Hepatocyte (in vitro differentiated cells): Measurements from ENCODE around the gene PKP3. TPM values are rescaled to one million over a fixed set of nuclear protein-coding genes. Genes with fewer than 3 reads are reported as not detected.

Source experiments
- DNase-seq: peaks from one replicate; pipeline ENCODE4 v3.0.0-alpha.2; 2016; ENCODE audit warnings: low spot score
- H2AFZ ChIP-seq: fragments of 200-600 bp; sonication (generic); 2 replicates; pipeline ENCODE4 v1.6.0; 2016; ENCODE audit warnings: antibody characterized with exemption, mild to moderate bottlenecking
- H3K27ac ChIP-seq: fragments of 200-600 bp; sonication (generic); 2 replicates; pipeline ENCODE4 v1.5.1; 2016; ENCODE audit warnings: mild to moderate bottlenecking
- H3K27me3 ChIP-seq: fragments of 200-600 bp; sonication (generic); 2 replicates; pipeline ENCODE4 v1.6.1; 2016
- H3K36me3 ChIP-seq: fragments of 200-600 bp; sonication (generic); replicated peaks from 2 replicates; pipeline ENCODE4 v1.5.1; 2016; ENCODE audit warnings: low read depth; ENCODE audit not compliant: insufficient read depth
- H3K4me1 ChIP-seq: fragments of 200-600 bp; sonication (generic); 2 replicates; pipeline ENCODE4 v1.5.1; 2016; ENCODE audit warnings: mild to moderate bottlenecking, moderate library complexity; ENCODE audit not compliant: insufficient read depth
- H3K4me2 ChIP-seq: fragments of 200-600 bp; sonication (generic); 2 replicates; pipeline ENCODE4 v1.6.0; 2016
- H3K4me3 ChIP-seq: fragments of 200-600 bp; sonication (generic); 2 replicates; pipeline ENCODE4 v1.5.1; 2016; ENCODE audit warnings: mild to moderate bottlenecking
- H3K79me2 ChIP-seq: fragments of 200-600 bp; sonication (generic); 2 replicates; pipeline ENCODE4 v1.6.0; 2017; ENCODE audit warnings: mild to moderate bottlenecking
- H3K9me2 ChIP-seq: fragments of 200-600 bp; sonication (generic); replicated peaks from 2 replicates; pipeline ENCODE4 v1.6.0; 2017; ENCODE audit warnings: mild to moderate bottlenecking; ENCODE audit not compliant: insufficient read depth
- H3K9me3 ChIP-seq: fragments of 200-600 bp; sonication (generic); 2 replicates; pipeline ENCODE4 v1.5.1; 2016; ENCODE audit warnings: low read depth, mild to moderate bottlenecking
- H4K20me1 ChIP-seq: fragments of 200-600 bp; sonication (generic); 2 replicates; pipeline ENCODE4 v1.6.0; 2016; ENCODE audit warnings: mild to moderate bottlenecking; ENCODE audit not compliant: insufficient read depth, poor library complexity, severe bottlenecking
- EZH2 ChIP-seq: fragments of 200-600 bp; sonication (generic); IDR thresholded peaks from 2 replicates; pipeline ENCODE4 v1.6.1; 2016; ENCODE audit warnings: antibody characterized with exemption, mild to moderate bottlenecking, borderline replicate concordance
- EZH2phosphoT487 ChIP-seq: fragments of 200-600 bp; sonication (generic); IDR thresholded peaks from one replicate; pipeline ENCODE4 v1.6.1; 2018; ENCODE audit warnings: antibody characterized with exemption, mild to moderate bottlenecking, low read depth, moderate library complexity; ENCODE audit not compliant: unreplicated experiment, severe bottlenecking
- WGBS: methylation state at CpG from one replicate; pipeline ENCODE4 v1.1.6; 2016; ENCODE audit warnings: low lambda C conversion rate; ENCODE audit errors: missing lambda C conversion rate; 5-methylcytosine and 5-hydroxymethylcytosine counted together
- polyA plus RNA-seq: library from polyadenylated mRNA; unstranded; fragments of >200 nt; fragmentation: Nextera tagmentation; extraction: Ambion mirVana; gene quantifications from 2 replicates; pipeline ENCODE4 v1.2.1, GENCODE V29; 2016
- total RNA-seq: library from RNA; depleted of rRNA; stranded (reverse); fragments of >200 nt; gene quantifications from 2 replicates; pipeline ENCODE4 v1.2.3, GENCODE V29; 2014
- TF ChIP-seq, protein P1 (sequence below): fragments of 200-600 bp; sonication (generic); IDR thresholded peaks from 2 replicates; pipeline ENCODE4 v1.5.1; 2016; ENCODE audit warnings: antibody characterized with exemption, mild to moderate bottlenecking; ENCODE audit not compliant: poor library complexity

PKP3 gene
- total and polyA plus RNA-seq, 2 experiments from 2014 or later = 62.1 to 89.5 TPM

DNA sequence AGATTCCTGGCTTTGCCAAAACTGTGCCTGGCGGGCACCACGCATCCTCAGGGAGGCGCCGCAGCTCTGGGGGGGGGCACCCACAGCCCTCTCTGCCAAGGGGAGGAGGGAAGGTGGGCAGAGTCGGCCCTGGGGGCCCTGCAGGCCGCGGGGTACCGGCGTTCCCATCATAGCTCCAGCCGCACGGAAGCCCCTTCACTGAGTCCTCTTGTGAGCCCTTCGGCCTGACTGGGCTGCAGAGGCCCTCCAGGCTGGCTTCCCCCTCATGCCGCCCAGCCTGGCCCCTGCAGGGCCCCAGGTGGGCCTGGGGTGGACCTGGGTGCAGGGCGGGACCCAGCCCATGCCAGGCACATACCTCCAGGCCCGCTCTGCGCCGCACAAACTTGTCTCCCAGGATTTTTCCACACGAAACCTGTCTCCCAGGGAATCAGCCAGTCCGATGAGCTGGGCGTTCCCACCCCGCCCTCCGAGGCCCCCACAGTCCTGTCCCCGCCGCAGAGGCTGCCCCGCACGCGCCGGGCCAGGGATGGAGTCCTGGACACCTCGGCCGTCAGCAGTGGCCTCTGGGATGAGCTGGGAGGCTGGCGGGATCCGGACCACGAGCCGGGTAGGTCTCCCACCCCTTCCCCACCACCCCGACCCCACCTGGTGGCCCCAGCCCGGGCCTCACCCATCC is 1.8 kb upstream of the PKP3 start:
- Histone ChIP-seq H3K79me2 (peaks cover 17% of the 10 kb centered on the region), H2AFZ (no peak overlapping the region), H3K4me3 (no peak overlapping the region), H4K20me1 (peaks cover 11% of the 10 kb centered on the region), H3K4me1 (peaks cover 15% of the 10 kb centered on the region), H3K9me3 (no peaks in the 10 kb centered on the region), H3K4me2 (peak overlapping the region; percentile 85), H3K27ac (no peak overlapping the region), H3K36me3 (no peaks in the 10 kb centered on the region), H3K9me2 (no peaks in the 10 kb centered on the region), H3K27me3 (no peaks in the 10 kb centered on the region)
- no peak for DNase-seq
- WGBS = 97% methylated on average over 8 of the region's 36 CpGs
- TF ChIP-seq, protein P1, sequence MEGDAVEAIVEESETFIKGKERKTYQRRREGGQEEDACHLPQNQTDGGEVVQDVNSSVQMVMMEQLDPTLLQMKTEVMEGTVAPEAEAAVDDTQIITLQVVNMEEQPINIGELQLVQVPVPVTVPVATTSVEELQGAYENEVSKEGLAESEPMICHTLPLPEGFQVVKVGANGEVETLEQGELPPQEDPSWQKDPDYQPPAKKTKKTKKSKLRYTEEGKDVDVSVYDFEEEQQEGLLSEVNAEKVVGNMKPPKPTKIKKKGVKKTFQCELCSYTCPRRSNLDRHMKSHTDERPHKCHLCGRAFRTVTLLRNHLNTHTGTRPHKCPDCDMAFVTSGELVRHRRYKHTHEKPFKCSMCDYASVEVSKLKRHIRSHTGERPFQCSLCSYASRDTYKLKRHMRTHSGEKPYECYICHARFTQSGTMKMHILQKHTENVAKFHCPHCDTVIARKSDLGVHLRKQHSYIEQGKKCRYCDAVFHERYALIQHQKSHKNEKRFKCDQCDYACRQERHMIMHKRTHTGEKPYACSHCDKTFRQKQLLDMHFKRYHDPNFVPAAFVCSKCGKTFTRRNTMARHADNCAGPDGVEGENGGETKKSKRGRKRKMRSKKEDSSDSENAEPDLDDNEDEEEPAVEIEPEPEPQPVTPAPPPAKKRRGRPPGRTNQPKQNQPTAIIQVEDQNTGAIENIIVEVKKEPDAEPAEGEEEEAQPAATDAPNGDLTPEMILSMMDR = no peak

DNA sequence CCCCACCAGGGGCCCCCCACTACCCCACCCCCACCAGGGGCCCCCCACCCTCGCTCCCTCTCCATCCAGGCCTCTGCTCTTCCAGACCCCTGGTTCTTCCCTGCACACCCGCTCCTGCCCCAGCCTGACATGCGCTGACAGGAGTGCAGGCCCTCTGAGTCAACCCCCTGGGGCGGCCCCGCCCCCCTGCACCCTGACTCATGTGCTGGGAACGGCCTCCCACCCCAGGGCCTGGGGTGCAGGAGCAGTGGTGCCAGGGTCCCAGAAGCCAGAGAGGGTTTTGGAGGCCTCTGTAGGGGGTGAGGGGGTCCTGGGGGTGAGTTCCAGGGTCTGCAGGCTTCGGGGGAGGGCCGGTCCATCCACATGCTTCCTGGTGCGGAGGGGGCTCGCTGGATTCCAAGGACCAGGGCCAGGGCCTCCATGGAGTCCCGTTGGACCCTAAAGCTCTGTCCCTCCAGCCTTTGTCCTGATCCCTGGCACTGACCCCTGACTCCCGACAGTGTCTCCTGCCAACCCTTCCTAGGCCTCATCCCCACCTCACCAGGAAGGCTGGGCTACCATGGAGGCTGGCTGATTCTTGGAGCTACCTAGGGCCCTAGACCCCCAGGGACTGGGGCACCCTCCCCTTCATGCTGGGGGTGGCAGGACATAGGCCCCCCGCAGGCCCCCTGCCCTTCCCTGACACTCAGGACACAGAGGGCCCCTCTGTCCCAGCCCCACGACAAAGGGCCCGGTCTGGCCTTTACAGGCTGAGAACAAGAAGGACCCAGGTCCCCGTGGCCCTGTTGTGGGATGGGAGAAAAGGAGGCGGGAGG is 583 bp upstream of the PKP3 start:
- Histone ChIP-seq H3K36me3 (no peaks in the 10 kb centered on the region), H3K9me2 (no peaks in the 10 kb centered on the region), H3K4me2 (peak overlapping the region; percentile 85), H3K4me1 (peaks cover 15% of the 10 kb centered on the region), H2AFZ (peak overlapping the region; percentile 55), H3K79me2 (peaks cover 17% of the 10 kb centered on the region), H3K27me3 (no peaks in the 10 kb centered on the region), H3K9me3 (no peaks in the 10 kb centered on the region), H3K27ac (peak overlapping the region; percentile 99), H4K20me1 (peaks cover 11% of the 10 kb centered on the region), H3K4me3 (no peak overlapping the region)
- WGBS = 63% methylated on average over 13 of the region's 17 CpGs
- TF ChIP-seq, protein P1 = no peak
- TF ChIP-seq EZH2 (no peak), EZH2phosphoT487 (no peak)
- peak; percentile 90 for DNase-seq

DNA sequence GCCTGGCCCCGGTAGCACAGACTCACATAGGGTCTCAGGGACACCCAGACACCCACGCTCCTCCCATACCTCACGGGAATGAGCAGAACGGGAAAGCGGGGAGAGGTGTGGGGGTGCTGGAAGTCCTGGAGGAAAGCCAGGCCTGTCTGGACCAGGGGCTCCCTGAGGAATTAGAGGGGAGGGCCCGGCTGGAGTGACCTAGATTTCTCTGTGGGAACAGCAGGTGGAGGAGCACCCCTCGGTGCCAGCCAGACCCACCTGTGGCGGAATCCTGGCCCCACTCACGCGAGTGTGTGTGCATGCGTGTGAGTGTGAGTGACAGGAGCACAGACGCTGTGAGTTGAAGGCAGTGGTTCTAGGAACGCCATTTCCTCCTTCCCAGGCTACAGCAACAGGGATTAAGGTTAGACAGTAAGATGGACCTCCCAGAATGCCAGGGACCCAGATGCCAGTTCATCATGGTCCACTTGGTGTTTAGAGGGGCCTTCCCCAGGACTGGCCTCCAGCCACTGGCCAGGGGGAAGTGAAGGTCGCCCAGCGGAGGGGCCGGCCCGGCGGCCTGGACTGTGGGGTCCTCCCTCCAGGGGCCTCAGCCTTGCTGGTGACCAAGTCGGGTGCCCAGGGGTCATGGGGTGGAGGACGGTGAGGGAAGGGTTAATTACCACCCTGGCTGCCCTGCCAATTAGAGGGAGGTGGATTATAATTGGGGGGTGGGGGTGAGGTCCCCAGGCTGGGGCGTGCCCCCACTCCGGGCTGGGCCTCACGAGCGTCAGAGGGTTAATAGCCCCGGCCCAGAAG is 1.0 kb downstream of the PKP3 start:
- WGBS = 64% methylated on average over 25 of the region's 25 CpGs
- Histone ChIP-seq H3K9me3 (no peaks in the 10 kb centered on the region), H3K27me3 (no peaks in the 10 kb centered on the region), H3K9me2 (no peaks in the 10 kb centered on the region), H3K27ac (peak overlapping the region; percentile 99), H3K36me3 (no peaks in the 10 kb centered on the region), H3K4me2 (peak overlapping the region; percentile 85), H3K4me3 (peak overlapping the region; percentile 64), H2AFZ (no peak overlapping the region), H3K4me1 (peaks cover 15% of the 10 kb centered on the region), H4K20me1 (peaks cover 11% of the 10 kb centered on the region), H3K79me2 (peaks cover 17% of the 10 kb centered on the region)
- no peak for TF ChIP-seq EZH2phosphoT487
- TF ChIP-seq, protein P1 = no peak
- TF ChIP-seq EZH2 = no peak
- DNase-seq = no peak
